ENCODE measurements around the gene UTP14C.
"Not testable (repeated sequence)": the region's sequence is repeated elsewhere in the genome, so short reads cannot be mapped to it uniquely, and the experiment has no call there.

The UTP14C gene

GRCh38 chr13:52024481-52024880, at the start of gene UTP14C:
Gene UTP14C (plus strand): TSS chr13:52024691. CDS start chr13:52028805, 4,114 bp downstream.
- in situ Hi-C loops (cut with MboI; ENCODE audit: low sequenced_read_pairs): loop anchor here (25.0 kb wide), 1 partner anchor 188 kb away; no protein-coding TSS in a partner anchor

- in situ Hi-C loops (cut with MboI; ENCODE audit: low sequenced_read_pairs): no loop called here
Observed at GRCh38 chr13:51976423-51976822, 48.1 kb upstream of the UTP14C start.

- in situ Hi-C loops (cut with MboI; ENCODE audit: low sequenced_read_pairs): no loop called here
Observed at GRCh38 chr13:51976890-51977289, 47.6 kb upstream of the UTP14C start.

- in situ Hi-C loops (cut with MboI; ENCODE audit: low sequenced_read_pairs): no loop called here
Observed at GRCh38 chr13:51977625-51978024, 46.9 kb upstream of the UTP14C start.

GRCh38 chr13:51978796-51979556, 45.5 kb upstream of the UTP14C start:
- in situ Hi-C loops (cut with MboI; ENCODE audit: low sequenced_read_pairs): no loop called here

GRCh38 chr13:51980908-51981307, 43.6 kb upstream of the UTP14C start:
- in situ Hi-C loops (cut with MboI; ENCODE audit: low sequenced_read_pairs): no loop called here

GRCh38 chr13:51981355-51981754, 43.1 kb upstream of the UTP14C start:
- in situ Hi-C loops (cut with MboI; ENCODE audit: low sequenced_read_pairs): no loop called here

- in situ Hi-C loops (cut with MboI; ENCODE audit: low sequenced_read_pairs): not testable (repeated sequence)
Observed at GRCh38 chr13:51983292-51983691, 41.2 kb upstream of the UTP14C start.

- in situ Hi-C loops (cut with MboI; ENCODE audit: low sequenced_read_pairs): not testable (repeated sequence)
Observed at GRCh38 chr13:51984904-51985303, 39.6 kb upstream of the UTP14C start.

GRCh38 chr13:51988988-51989618, 35.4 kb upstream of the UTP14C start:
- in situ Hi-C loops (cut with MboI; ENCODE audit: low sequenced_read_pairs): no loop called here

GRCh38 chr13:51993713-51994112, 30.8 kb upstream of the UTP14C start:
- in situ Hi-C loops (cut with MboI; ENCODE audit: low sequenced_read_pairs): no loop called here

GRCh38 chr13:51995677-51996551, 28.6 kb upstream of the UTP14C start:
- in situ Hi-C loops (cut with MboI; ENCODE audit: low sequenced_read_pairs): no loop called here

GRCh38 chr13:51996641-51997040, 27.9 kb upstream of the UTP14C start:
- in situ Hi-C loops (cut with MboI; ENCODE audit: low sequenced_read_pairs): no loop called here

- in situ Hi-C loops (cut with MboI; ENCODE audit: low sequenced_read_pairs): no loop called here
Observed at GRCh38 chr13:51997186-51997585, 27.3 kb upstream of the UTP14C start.

- in situ Hi-C loops (cut with MboI; ENCODE audit: low sequenced_read_pairs): no loop called here
Observed at GRCh38 chr13:51997641-51998330, 26.7 kb upstream of the UTP14C start.

GRCh38 chr13:51998723-51999509, 25.6 kb upstream of the UTP14C start:
- in situ Hi-C loops (cut with MboI; ENCODE audit: low sequenced_read_pairs): no loop called here

- in situ Hi-C loops (cut with MboI; ENCODE audit: low sequenced_read_pairs): no loop called here
Observed at GRCh38 chr13:51999510-51999911, 25.0 kb upstream of the UTP14C start.

GRCh38 chr13:51999921-52000320, 24.6 kb upstream of the UTP14C start:
- in situ Hi-C loops (cut with MboI; ENCODE audit: low sequenced_read_pairs): loop anchor here (25.0 kb wide), 1 partner anchor 212 kb away; no protein-coding TSS in a partner anchor

- in situ Hi-C loops (cut with MboI; ENCODE audit: low sequenced_read_pairs): loop anchor here (25.0 kb wide), 1 partner anchor 211 kb away; no protein-coding TSS in a partner anchor
Observed at GRCh38 chr13:52001120-52001731, 23.3 kb upstream of the UTP14C start.
